HG03280 (cell line): ENCODE measurements around the gene OR6V1.
A peak's percentile ranks its signal among the peaks of the same experiment; 100 is the strongest.

Source experiments
- ATAC-seq: cut with Tn5 transposase; IDR thresholded peaks from one replicate; pipeline ENCODE4 v1.9.1; 2021; ENCODE audit warnings: mild to moderate bottlenecking, moderate library complexity; ENCODE audit not compliant: unreplicated experiment

Gene OR6V1, protein sequence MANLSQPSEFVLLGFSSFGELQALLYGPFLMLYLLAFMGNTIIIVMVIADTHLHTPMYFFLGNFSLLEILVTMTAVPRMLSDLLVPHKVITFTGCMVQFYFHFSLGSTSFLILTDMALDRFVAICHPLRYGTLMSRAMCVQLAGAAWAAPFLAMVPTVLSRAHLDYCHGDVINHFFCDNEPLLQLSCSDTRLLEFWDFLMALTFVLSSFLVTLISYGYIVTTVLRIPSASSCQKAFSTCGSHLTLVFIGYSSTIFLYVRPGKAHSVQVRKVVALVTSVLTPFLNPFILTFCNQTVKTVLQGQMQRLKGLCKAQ

DNA sequence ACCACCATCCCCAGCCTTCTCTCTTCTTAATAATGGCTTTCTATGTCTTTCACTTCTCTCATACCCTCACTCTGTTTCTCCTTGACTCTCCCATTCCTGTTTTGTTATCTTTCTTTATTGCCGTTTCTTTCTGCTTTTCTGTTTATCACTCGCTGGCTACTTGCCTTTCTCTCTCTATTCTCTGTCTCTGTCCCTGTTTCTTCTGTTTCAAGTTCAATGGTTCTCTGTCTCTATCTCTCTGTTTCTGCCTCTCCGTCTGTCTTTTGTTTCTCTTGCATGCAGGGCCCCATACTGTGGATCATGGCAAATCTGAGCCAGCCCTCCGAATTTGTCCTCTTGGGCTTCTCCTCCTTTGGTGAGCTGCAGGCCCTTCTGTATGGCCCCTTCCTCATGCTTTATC, at the start of gene OR6V1:
TSS of gene OR6V1 (plus strand) at position 301 of the 400 bp plus-strand sequence. CDS start at position 301, 0 bp downstream.
- ATAC-seq: no peak

DNA sequence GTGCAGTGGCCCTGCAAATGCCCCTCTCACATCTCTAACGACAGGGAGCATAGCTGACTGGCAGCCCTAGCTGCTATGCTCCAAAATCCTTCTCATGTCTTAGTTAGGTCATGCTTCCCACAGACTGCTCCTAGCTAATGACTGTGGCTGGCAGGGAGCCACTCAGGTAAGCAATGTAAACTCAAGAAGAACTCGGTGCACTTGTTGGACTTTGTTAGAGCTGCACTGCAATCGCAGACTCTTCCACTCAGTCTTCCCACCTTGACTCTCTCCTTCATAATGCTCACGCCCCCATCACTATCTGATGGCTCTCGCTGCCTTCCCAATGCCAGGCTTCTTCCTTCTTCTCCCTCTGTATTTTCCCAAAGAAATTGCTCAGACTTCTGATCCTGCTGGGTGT, 49.2 kb upstream of the OR6V1 start:
- ATAC-seq: no peak

DNA sequence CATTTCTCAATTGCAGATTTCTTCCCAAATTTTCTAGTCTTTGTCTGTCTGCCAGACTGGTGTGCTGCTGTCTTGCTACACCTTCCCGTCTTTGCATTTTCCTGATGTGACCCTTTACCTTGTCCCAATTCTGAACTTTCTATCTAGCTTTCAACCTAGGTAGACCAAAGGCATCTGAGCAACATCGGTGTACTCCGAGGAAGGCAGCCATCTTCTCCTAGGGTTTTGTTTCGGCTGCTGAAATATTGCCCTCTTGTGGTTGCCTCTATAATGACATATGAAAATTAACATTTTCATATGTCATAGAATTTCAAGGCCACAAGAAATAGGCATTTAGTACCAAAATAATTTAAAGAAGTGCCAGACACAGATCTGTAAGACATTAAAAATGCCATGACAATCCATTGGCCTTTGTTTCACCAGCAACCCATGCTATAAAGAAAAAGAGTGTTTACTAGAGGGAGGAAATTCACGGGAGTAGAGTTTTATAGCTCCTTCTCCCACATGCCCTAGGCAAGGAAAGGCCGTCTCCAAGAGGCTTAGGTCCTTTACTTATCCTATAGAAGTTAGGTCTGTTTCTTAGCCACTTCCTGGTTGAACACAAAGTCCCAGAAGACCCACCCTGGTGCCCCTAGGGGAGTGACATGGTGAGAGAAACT, 48.6 kb upstream of the OR6V1 start:
- ATAC-seq: peak; percentile 56

DNA sequence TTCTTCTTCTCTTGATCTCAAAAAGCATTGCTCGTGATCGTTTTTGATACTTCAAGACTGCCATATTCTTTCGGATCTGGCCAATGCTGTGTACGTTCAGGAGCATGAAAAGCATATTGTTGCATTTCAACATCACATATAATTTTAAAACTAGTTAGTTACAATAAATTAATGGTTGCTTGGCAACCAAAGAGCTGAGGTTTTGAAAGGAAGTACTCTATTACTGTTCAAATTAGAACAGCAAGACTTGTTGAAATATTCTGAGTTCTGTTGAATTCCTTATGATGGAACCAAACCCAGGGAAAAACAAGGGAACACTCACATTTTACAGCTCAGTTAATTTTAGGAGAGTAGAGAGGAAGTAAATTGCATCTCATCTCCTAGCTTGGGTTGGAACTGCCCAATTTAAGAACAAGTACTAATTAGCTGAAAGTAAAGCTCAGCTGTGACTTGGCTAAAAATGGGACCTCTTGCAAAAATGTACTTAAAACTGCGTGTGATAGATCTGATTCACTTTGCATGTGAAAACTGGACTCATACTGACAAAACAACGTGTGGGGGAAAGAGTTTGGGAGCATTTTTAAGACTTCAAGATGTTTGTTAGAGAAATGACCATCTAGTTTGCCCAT, 46.4 kb upstream of the OR6V1 start:
- ATAC-seq: no peak

DNA sequence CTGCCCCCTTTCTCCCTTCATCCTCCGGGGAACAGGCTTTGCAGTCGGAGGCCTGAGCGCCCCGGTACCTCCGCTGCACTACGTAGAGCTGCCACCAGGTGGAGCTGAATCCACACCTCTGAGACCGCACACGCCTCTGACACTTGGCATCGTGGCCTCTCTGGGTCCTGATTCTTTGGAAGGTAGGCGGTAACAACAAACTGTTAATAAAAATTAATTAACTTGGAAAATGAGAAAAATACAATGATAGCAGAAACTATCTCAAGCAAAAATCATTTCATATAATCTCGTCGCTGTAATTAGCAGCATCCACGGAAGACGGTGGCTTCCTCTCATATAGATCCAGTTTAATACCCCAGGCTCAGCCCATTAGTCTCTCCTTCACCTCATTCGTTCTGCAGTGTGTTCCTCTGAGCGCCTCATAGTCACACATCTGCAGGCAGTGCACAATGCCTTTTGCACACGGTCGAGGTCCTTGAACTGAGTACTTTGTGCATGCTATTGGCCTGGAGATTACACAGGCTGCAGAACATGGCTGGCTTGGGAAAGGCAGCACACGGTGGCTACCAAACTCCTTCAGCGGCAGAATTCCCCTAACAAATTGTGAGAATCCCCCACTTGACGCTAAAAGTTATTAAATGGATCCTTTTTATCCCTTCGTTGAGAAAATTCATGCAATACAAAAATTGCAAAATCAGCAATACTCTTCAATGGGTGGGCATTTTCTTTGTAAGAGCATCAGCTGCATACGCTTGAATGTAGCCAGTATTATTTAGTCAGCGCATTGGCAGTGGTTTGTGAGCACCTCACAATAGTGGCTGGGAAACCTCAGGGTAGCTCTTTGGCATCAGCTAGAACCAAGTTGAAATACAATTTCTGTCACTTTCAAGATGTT, 43.9 kb upstream of the OR6V1 start:
- ATAC-seq: peak; percentile 90

DNA sequence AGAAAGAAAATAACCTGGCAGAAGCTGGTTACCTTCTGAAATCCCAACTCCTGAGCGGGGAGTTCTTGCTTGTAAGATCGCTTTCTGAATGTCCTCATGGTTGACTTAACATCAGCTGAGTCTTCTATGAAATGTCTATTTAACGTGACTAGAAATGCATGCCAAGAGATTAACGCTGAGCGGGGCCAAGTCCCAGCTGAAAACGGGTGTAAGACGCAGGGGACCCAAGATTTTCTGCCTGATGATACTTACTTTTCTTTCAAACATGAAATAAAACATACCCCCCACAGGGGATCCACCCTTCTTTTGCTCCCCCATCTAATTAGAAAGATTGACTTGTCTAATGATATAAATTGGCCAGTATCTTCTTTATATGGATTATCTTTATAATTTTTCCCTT, 40.1 kb upstream of the OR6V1 start:
- no peak for ATAC-seq

DNA sequence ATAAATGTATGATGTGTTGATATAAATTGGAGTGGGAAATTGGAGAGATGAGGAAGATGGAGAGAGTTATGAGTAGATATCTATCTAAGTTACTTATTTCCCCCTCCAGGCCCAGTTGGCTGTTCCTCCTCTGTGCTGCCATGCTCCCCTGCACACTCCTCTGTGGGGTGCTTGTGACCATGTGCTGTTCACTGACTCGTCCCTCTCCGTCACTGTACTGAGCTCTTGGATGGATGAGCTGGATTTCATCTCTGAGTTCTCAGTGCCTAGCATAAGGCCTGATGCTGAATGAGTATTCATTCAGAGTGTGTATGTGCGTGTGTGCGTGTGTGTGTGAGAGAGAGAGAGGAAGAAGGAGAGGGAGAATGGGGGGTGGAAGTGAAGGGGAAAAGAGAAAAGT, 39.7 kb upstream of the OR6V1 start:
- ATAC-seq: no peak

DNA sequence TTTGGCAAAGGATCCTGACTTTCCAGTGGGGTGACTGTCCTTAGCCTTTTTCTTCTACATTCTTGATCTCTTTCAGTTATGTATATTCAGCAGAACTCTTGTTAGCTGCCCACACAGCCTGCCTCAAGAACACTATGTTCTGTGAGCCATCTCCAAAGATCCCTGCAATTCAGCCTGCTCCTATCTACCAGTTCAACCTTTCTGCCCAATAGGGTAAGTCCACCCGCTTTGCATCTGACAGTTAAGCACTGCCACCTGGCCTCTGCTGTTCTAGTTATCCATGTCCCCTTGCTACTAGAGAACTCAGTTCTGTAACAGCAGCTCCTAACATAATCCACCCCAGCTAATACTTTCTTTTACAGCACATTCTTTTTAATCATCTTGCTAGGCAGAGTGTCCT, 38.7 kb upstream of the OR6V1 start:
- ATAC-seq: no peak

DNA sequence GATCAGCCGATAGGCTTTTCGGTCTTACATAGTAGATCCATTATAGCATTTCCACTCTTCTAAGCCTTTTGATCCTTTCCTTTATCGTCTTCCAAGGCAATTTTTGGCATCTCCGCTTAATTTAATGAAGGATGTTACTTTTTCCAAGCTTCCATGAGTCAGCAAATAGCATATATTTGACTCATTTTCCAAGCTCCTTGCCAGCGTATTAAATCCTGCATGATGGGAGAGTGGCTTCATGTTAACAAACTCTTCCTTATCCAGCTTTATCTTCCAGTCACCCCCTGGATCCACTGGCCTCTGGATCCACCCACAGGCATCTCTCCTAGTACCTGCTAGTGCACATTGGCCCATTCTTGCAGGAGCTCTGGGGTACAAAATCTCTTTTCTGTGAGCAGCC, 38.2 kb upstream of the OR6V1 start:
- no peak for ATAC-seq

DNA sequence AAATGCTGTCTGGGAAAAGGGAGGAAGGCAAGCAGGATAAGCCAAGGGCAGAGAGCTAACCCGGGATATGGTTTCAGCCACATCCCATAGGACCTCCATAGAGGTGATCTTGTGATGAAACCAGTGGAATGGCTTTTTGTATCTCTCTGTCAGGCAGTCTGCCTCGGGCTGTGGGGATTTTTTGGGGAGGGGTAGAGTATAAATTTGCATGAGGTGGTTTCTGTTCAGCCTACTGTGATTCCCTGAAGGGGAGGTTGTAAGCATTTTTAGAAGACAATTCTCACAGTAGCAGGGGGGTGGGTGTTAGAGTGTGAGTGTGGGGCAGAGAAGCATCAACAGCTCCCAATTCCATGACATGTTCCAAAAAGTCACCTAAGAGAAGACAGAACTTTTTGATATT, 37.1 kb upstream of the OR6V1 start:
- ATAC-seq: peak; percentile 87

DNA sequence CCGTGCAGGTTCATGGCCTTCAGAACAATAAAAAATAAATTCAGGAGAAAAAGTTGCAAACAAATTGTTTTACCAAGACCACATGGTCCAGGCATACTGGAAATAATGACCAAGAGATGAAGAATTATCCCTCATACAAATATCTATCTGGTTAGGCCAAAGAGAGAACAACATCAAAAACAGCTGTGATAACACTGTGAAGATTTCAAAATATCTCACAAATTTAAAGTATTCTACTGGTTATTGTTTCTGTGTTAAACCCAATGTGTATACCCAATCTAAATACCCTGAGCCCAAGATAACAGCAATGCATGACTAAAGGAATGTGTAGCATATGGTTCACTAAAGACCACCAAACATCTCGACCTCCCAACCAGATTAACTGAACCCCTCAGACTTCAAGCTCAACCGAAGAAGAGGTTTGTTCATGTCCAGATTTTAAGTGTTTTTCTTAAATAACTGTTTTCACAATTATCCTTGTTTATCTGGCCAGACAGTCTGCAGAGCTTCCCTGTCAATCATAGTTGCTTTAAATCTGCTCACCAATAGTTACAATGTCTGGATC, 36.1 kb upstream of the OR6V1 start:
- no peak for ATAC-seq

DNA sequence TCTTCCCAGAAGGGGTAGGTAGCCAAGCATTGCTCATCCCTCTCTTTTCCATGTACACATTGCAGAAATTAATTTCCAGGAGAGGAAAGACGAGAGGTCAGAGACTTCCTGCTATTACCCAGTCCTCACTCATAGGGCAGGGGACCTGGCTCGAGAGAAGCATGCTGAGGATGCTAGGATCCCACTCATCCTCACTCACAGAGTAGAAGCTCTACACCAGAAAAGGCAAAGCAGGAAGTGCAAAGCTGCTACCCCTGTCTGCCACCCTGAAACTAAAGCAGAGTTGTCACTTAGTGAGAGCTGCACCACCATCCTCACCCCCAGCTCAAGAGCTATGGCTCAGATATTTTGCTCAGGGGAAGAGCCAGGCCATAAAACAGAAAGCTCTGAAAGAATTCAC, 35.1 kb upstream of the OR6V1 start:
- ATAC-seq: no peak

DNA sequence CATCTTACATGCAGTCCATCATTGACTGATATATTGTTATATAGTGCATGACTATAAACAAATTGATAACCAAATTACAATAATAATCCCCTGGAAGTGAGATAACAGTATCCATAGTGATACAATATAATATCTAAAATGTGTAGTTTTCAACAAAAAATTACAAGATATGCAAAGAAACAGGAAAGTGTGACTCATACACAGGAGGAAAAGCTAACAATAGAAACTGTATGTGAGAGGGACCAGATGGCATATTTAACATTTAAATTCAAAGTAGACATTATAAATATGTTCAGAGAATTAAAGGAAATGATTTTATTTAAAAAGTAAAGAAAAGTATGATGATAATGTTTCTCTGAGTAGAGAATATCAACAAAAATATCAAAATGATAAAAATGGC, 33.2 kb upstream of the OR6V1 start:
- ATAC-seq: no peak

DNA sequence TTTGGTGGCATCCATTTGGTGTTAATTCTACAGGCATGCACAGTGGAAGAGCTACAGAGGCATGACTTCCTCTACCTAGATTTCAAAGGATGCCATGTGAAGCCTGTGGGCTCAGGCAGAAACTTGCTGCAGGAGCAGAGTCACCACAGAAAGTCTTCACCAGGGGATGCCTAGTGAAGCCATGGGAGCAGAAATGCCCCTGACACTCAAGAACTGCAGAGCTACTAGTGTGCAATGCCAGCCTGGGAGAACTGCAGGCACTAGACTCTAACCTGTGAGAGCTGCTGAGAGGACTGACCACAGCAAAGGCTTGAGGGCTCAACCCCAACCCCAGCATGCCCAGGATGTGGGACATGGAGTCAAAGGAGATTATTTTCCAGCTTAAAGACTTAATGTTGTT, 29.1 kb upstream of the OR6V1 start:
- no peak for ATAC-seq

DNA sequence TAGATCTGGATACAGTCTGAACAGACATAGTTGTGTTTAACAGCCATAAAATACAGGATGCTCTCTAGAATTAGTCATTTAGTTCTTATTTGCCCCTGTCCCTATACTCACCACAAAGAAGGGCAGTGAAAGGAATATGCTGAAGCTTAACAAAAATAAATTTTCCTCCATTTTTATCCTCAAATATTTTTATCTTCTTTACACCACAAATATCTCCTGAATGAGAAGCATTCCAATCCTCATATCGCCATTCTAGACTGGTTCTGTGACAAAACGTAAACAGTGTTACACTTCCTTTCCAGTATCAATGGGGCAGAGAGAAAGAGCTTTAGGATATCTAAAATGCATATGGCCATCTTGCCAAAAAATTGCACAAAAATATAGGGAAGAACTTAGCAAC, 26.8 kb upstream of the OR6V1 start:
- ATAC-seq: no peak

DNA sequence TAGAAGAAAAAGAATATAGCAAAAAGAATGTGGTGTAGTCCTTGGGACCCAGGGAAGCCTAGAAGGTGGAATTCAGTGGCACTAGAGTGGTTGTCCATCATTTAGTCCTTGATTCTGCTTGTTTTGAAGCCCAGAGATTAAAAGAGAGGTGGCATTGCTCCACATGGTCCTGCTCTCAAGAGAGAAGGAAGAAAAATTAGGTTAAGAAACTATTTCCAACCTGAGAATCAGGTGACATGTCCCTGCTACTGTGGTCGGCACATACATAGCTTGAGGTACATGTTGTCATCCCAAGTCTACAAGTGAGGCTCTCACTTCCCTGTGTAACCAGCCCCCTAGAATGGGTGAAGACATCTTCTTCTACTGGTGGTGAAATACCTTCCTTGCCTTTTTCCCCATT, 25.1 kb upstream of the OR6V1 start, which contains the start of gene OR9A2:
TSS of gene OR9A2 (minus strand) at position 101 of the 400 bp plus-strand sequence. CDS start at position 101, 0 bp downstream.
- no peak for ATAC-seq

DNA sequence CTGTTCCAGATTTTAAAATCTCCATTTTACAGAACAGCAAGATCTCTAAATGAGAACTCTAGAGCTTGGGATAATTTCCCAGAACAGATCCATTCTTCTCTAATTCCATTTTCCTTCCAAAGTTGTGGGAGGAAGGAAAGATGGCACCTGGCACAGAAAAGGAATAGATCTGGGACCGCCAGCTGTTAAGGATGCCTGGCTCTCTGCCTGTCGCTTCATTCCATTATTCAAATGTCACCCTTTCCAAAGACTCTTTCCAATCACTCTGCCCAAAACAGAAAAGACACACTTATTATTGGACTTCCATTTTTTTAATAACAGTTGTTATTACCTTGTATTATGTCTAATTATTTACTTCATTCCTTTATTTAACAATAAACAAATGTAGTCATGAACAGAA, 24.5 kb upstream of the OR6V1 start:
- no peak for ATAC-seq

DNA sequence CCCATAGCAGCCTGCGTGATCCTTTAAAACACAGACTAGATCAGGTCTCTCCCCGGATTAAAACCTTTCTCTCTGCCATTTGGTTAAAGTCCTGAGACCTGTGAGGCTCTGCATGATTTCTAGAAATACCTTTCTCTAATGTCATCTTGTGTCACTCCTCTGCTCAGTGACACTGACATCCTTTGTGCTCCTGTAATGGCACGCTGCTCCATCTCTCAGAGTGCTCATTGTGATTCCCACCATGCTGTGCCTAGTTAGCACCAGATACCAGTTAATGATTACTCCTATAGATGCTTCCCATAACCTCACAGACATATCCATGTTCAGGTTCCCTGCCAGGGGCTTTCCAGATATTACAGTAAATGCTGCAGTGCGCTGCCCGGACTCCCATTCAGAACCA, 13.5 kb upstream of the OR6V1 start:
- no peak for ATAC-seq

DNA sequence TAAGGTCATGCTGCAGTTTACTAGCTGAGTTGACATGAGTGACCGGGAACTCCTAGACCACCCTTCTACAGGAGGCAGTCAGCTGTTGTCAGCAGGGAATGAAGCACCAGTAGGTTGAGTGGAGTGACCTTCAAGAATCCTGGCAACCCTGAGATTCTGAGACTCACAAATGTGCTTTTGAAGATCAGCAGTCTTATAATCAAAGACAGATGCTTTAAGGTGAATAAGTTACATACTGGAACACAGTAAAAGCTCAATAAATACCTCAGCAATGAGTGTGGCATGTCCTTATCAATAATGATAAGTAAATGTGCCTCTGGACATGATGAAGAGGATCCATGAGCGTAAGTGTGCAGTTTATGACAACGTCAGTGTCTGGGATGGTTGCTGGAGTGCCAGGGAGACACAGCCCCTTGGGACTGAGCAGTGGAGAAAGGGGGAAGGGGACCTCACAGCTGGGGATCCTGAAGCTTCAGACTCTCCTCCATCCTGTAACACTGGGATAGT, 11.9 kb upstream of the OR6V1 start:
- ATAC-seq: no peak

DNA sequence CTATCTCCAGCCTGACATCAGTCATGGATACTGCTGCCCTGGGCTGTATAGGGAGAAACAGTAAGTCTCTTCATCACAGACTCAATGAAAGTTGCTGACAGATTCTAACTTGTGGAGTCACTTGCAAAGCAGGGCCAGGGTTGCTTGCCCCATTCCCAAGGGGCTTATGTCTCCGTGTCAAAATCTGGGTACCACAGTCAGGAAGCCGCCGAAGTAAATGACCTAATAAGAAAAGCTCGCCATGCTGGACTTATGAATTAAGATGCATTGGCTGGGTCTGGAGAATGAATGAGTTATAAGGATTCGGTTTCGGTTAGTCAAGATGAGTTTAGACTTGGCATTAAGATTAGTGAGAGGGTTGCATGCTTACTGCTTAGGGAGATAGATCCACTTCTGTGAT, 10.8 kb upstream of the OR6V1 start:
- ATAC-seq: no peak
